H1 (cell line): ENCODE data around the gene RPS13. TPM values are rescaled to one million over a fixed set of nuclear protein-coding genes. Genes with fewer than 3 reads are reported as not detected.

ENCODE experiments used
- CTCF ChIA-PET: fragments of 300-600 bp; sonication (Branson Sonifier 250); formaldehyde crosslinking; loops from one replicate; lab custom pipeline; 2021; ENCODE audit not compliant: partially characterized antibody; lab: Charles Lee
- POLR2A ChIA-PET: fragments of 300-600 bp; sonication (Branson Sonifier 250); formaldehyde crosslinking; loops from one replicate; lab custom pipeline; 2021; ENCODE audit warnings: inconsistent platforms; ENCODE audit not compliant: partially characterized antibody; lab: Charles Lee
- DNase-seq, 2 experiments: peaks; one replicate each; pipeline versions ENCODE4 v3.0.0 to v3.0.0-alpha.2; 2010 to 2022; ENCODE audit warnings: low spot score in 2 of 2, low read depth in 1 of 2, mixed read lengths in 1 of 2
- FAIRE-seq: peaks from 2 replicates; lab custom pipeline; 2011; peaks lifted over from hg19 to GRCh38; lab: Jason Lieb, UNC
- H2AFZ ChIP-seq: 2 replicates; pipeline ENCODE4 v1.8.1; 2012; ENCODE audit warnings: low read length, inconsistent platforms
- H2AK5ac ChIP-seq: 2 replicates; pipeline ENCODE4 v1.6.1; 2013; ENCODE audit warnings: low read depth, low read length
- H2BK120ac ChIP-seq: replicated peaks from 2 replicates; pipeline ENCODE3; 2013; ENCODE audit warnings: low read depth, low read length, inconsistent platforms
- H2BK12ac ChIP-seq: 2 replicates; pipeline ENCODE4 v1.6.1; 2013; ENCODE audit warnings: low read depth, low read length
- H2BK15ac ChIP-seq: 2 replicates; pipeline ENCODE4 v1.6.1; 2013; ENCODE audit warnings: low read length
- H2BK20ac ChIP-seq: 2 replicates; pipeline ENCODE4 v1.6.1; 2013; ENCODE audit warnings: low read length
- H2BK5ac ChIP-seq: 2 replicates; pipeline ENCODE4 v1.6.1; 2013; ENCODE audit warnings: low read depth, low read length
- H3K14ac ChIP-seq: 2 replicates; pipeline ENCODE4 v1.6.1; 2013; ENCODE audit warnings: inconsistent platforms; ENCODE audit not compliant: insufficient read length
- H3K18ac ChIP-seq: 2 replicates; pipeline ENCODE4 v1.6.1; 2013; ENCODE audit warnings: low read length; ENCODE audit errors: extremely low read depth
- H3K23ac ChIP-seq: 2 replicates; pipeline ENCODE4 v1.6.1; 2013; ENCODE audit warnings: inconsistent platforms; ENCODE audit not compliant: insufficient read length
- H3K23me2 ChIP-seq: 2 replicates; pipeline ENCODE4 v1.6.1; 2013; ENCODE audit warnings: low read depth, low read length
- H3K27ac ChIP-seq: 2 replicates; pipeline ENCODE4 v1.6.1; 2011; ENCODE audit warnings: low read depth, low read length, inconsistent platforms
- H3K27me3 ChIP-seq, 4 experiments: replicated peaks in 1 of 4; 1 replicate in 1 of 4; 2 replicates in 3 of 4; pipeline versions ENCODE4 v1.6.1 to v1.8.1; 2011 to 2013; ENCODE audit warnings: low read length in 3 of 4, mild to moderate bottlenecking in 3 of 4, inconsistent platforms in 2 of 4, mixed read lengths in 2 of 4, moderate library complexity in 1 of 4; ENCODE audit not compliant: control insufficient read depth in 3 of 4, insufficient read depth in 3 of 4; ENCODE audit errors: extremely low read depth in 1 of 4
- H3K36me3 ChIP-seq, 4 experiments: 2 replicates each; pipeline versions ENCODE4 v1.6.1 to v1.8.1; 2011 to 2013; ENCODE audit warnings: mild to moderate bottlenecking in 4 of 4, low read length in 3 of 4, moderate library complexity in 2 of 4, control low read depth in 1 of 4, inconsistent platforms in 1 of 4; ENCODE audit not compliant: insufficient read depth in 4 of 4, control insufficient read depth in 2 of 4
- H3K4ac ChIP-seq: replicated peaks from 2 replicates; pipeline ENCODE3; 2013; ENCODE audit warnings: low read length, low read depth, mixed read lengths, inconsistent platforms; ENCODE audit not compliant: insufficient read length
- H3K4me1 ChIP-seq, 4 experiments: replicated peaks in 1 of 4; 1 replicate in 1 of 4; 2 replicates in 3 of 4; pipeline versions ENCODE4 v1.6.1 to v1.8.1; 2011 to 2013; ENCODE audit warnings: low read length in 3 of 4, inconsistent platforms in 2 of 4, mixed read lengths in 1 of 4; ENCODE audit not compliant: insufficient read depth in 4 of 4, control insufficient read depth in 3 of 4
- H3K4me2 ChIP-seq, 2 experiments: 2 replicates each; pipeline versions ENCODE4 v1.6.1 to v1.8.1; 2011 to 2013; ENCODE audit warnings: low read depth in 2 of 2, low read length in 2 of 2, control low read depth in 1 of 2, inconsistent platforms in 1 of 2, mild to moderate bottlenecking in 1 of 2; ENCODE audit not compliant: insufficient read depth in 1 of 2
- H3K4me3 ChIP-seq, 4 experiments: fragments of 200-600, 300-600 bp in 1 of 4; sonication (generic), shearing (Covaris generic), sonication (Bioruptor Twin) in 1 of 4; 2 replicates each; pipeline versions ENCODE4 v1.5.1 to v1.8.1; 2011 to 2016; ENCODE audit warnings: low read length in 4 of 4, low read depth in 3 of 4, control low read depth in 2 of 4, inconsistent platforms in 2 of 4, mild to moderate bottlenecking in 2 of 4, mixed read lengths in 1 of 4, moderate library complexity in 1 of 4; ENCODE audit not compliant: insufficient read depth in 2 of 4; ENCODE audit errors: extremely low read depth in 1 of 4
- H3K56ac ChIP-seq: replicated peaks from 2 replicates; pipeline ENCODE3; 2013; ENCODE audit warnings: low read depth, mild to moderate bottlenecking, mixed read lengths, low read length, inconsistent platforms; ENCODE audit not compliant: insufficient read length
- H3K79me1 ChIP-seq: 2 replicates; pipeline ENCODE4 v1.6.1; 2013; ENCODE audit warnings: low read depth, low read length, control low read depth
- H3K79me2 ChIP-seq, 2 experiments: 2 replicates each; pipeline versions ENCODE4 v1.6.1 to v1.8.1; 2012 to 2013; ENCODE audit warnings: low read length in 2 of 2, mild to moderate bottlenecking in 2 of 2, inconsistent platforms in 1 of 2; ENCODE audit not compliant: insufficient read depth in 2 of 2, control insufficient read depth in 1 of 2
- H3K9ac ChIP-seq, 4 experiments: replicated peaks in 1 of 4; 1 replicate in 1 of 4; 2 replicates in 3 of 4; pipeline versions ENCODE4 v1.6.1 to v1.8.1; 2011 to 2013; ENCODE audit warnings: low read depth in 3 of 4, low read length in 3 of 4, control low read depth in 2 of 4, mild to moderate bottlenecking in 2 of 4, moderate library complexity in 2 of 4, inconsistent platforms in 1 of 4; ENCODE audit errors: extremely low read depth in 1 of 4
- H3K9me3 ChIP-seq, 2 experiments: 2 replicates each; pipeline versions ENCODE4 v1.6.1 to v1.8.1; 2012 to 2013; ENCODE audit warnings: mild to moderate bottlenecking in 2 of 2, moderate library complexity in 2 of 2, control low read depth in 1 of 2, inconsistent platforms in 1 of 2, low read depth in 1 of 2, low read length in 1 of 2, mixed read lengths in 1 of 2; ENCODE audit not compliant: insufficient read depth in 2 of 2
- H4K20me1 ChIP-seq, 2 experiments: replicated peaks in 1 of 2; 2 replicates each; pipeline versions ENCODE3 to v1.8.1; 2011 to 2013; ENCODE audit warnings: inconsistent platforms in 2 of 2, low read length in 2 of 2, mild to moderate bottlenecking in 1 of 2; ENCODE audit not compliant: insufficient read depth in 2 of 2, control insufficient read depth in 1 of 2
- H4K5ac ChIP-seq: 2 replicates; pipeline ENCODE4 v1.6.1; 2013; ENCODE audit warnings: low read length, low read depth, mixed read lengths, inconsistent platforms; ENCODE audit not compliant: insufficient read length
- H4K8ac ChIP-seq: 2 replicates; pipeline ENCODE4 v1.8.0; 2013; ENCODE audit warnings: mild to moderate bottlenecking, moderate library complexity, low read length, inconsistent platforms; ENCODE audit not compliant: insufficient read depth; ENCODE audit errors: extremely low read depth
- H4K91ac ChIP-seq: replicated peaks from 2 replicates; pipeline ENCODE3; 2013; ENCODE audit warnings: low read length, mixed read lengths, inconsistent platforms; ENCODE audit not compliant: insufficient read length
- ATF2 ChIP-seq: IDR thresholded peaks from 2 replicates; pipeline ENCODE4 v1.6.1; 2012; ENCODE audit warnings: low read length, inconsistent platforms
- BACH1 ChIP-seq: IDR thresholded peaks from 2 replicates; pipeline ENCODE4 v1.6.1; 2012; ENCODE audit warnings: low read length, improper control_type of control experiment
- CHD1 ChIP-seq: IDR thresholded peaks from 2 replicates; pipeline ENCODE4 v1.6.1; 2012; ENCODE audit warnings: low read depth, low read length, improper control_type of control experiment
- EP300 ChIP-seq, 2 experiments: IDR thresholded peaks; 1 replicate in 1 of 2; 2 replicates in 1 of 2; pipeline ENCODE4 v1.6.1; 2011 to 2012; ENCODE audit warnings: low read depth in 2 of 2, low read length in 2 of 2, mild to moderate bottlenecking in 2 of 2, borderline replicate concordance in 1 of 2, inconsistent platforms in 1 of 2, moderate library complexity in 1 of 2
- FOSL1 ChIP-seq: IDR thresholded peaks from 2 replicates; pipeline ENCODE4 v1.6.1; 2011; ENCODE audit warnings: mild to moderate bottlenecking, low read depth, low read length, moderate library complexity; ENCODE audit not compliant: insufficient read depth
- KDM1A ChIP-seq: fragments of 200-600, 300-600 bp; sonication (generic); IDR thresholded peaks from 2 replicates; pipeline ENCODE4 v1.7.1; 2016; ENCODE audit warnings: mild to moderate bottlenecking, low read length, borderline replicate concordance
- PHF8 ChIP-seq: fragments of 200-600 bp; sonication (generic); conservative IDR thresholded peaks from 2 replicates; pipeline ENCODE4 v1.7.1; 2012; ENCODE audit warnings: low read depth, mild to moderate bottlenecking, inconsistent platforms, low read length, moderate library complexity
- POLR2AphosphoS5 ChIP-seq: IDR thresholded peaks from 2 replicates; pipeline ENCODE4 v1.6.1; 2011; ENCODE audit warnings: low read depth, low read length
- WGBS, 2 experiments: shearing (Covaris generic) in 1 of 2; methylation state at CpG; one replicate each; pipeline versions ENCODE4 v1.1.6 to v1.1.7; 2013 to 2015; ENCODE audit warnings: low lambda C conversion rate in 2 of 2, mixed read lengths in 2 of 2, inconsistent platforms in 1 of 2, low coverage in 1 of 2, missing lambda C conversion rate in 1 of 2; ENCODE audit not compliant: insufficient replicate concordance in 2 of 2, insufficient coverage in 1 of 2, insufficient read length in 1 of 2; ENCODE audit errors: extremely low coverage in 1 of 2, missing lambda C conversion rate in 1 of 2; 5-methylcytosine and 5-hydroxymethylcytosine counted together
- polyA plus RNA-seq, 7 experiments: library from polyadenylated mRNA; depleted of rRNA in 3 of 7; stranded (reverse) in 5 of 7; unstranded in 2 of 7; fragments of >200 nt in 5 of 7; fragments of 200-250 nt in 2 of 7; gene quantifications; 1 replicate in 5 of 7; 2 replicates in 1 of 7; 4 replicates in 1 of 7; pipeline versions ENCODE4 v1.2.1 to v1.2.3, GENCODE V29; 2011 to 2013; ENCODE audit warnings: missing spikeins in 2 of 7, mixed read lengths in 2 of 7
- total RNA-seq: library from RNA; stranded (reverse); fragmentation: NEBNext Ultra II Directional; extraction: Animal tissue kit (Norgen Biotek cat#: 25700); gene quantifications from 2 replicates; pipeline ENCODE4 v1.2.1, GENCODE V29; 2021

The RPS13 gene
- total and polyA plus RNA-seq, 2 of the 8 experiments (the other 6 are each of a cell fraction or from before 2014, with no cell fraction given) = 1,336 to 2,270 TPM

GRCh38 chr11:17024924-17025323, 52.5 kb downstream of the RPS13 start:
- Histone ChIP-seq H2BK5ac (no peak overlapping the region), H3K4me1 (no peaks in the 10 kb centered on the region; a peak in 1 of 7 replicates), H3K79me1 (no peaks in the 10 kb centered on the region), H4K91ac (no peak overlapping the region), H3K79me2 (no peaks in the 10 kb centered on the region), H2AFZ (no peak overlapping the region), H2BK120ac (no peak overlapping the region), H3K36me3 (peaks cover 0 to 4% (median 0%) of the 10 kb centered on the region in 4 experiments; a peak in 2 of 8 replicates), H3K9me3 (no peaks in the 10 kb centered on the region), H3K23me2 (no peaks in the 10 kb centered on the region; the same call in 1 of the 2 replicates), H3K14ac (no peak overlapping the region), H3K27ac (no peak overlapping the region), H4K8ac (no peak overlapping the region), H3K27me3 (no peaks in the 10 kb centered on the region), H3K23ac (no peak overlapping the region), H3K18ac (no peak overlapping the region), H3K4me2 (no peak overlapping the region), H2AK5ac (no peak overlapping the region), H3K56ac (no peak overlapping the region), H3K4me3 (no peak overlapping the region), H2BK15ac (no peak overlapping the region), H2BK20ac (no peak overlapping the region), H4K5ac (no peak overlapping the region), H3K4ac (no peak overlapping the region), H4K20me1 (no peaks in the 10 kb centered on the region), H3K9ac (no peak overlapping the region), H2BK12ac (no peak overlapping the region)
- CTCF ChIA-PET = interaction anchor here (1.0 to 1.3 kb wide), 3 partner anchors 12 to 40 kb away, joined by 3 to 8 read pairs (median 3); no protein-coding TSS in a partner anchor
- FAIRE-seq = no peak
- WGBS, 2 experiments = 93% methylated on average over 2 of the region's 2 CpGs; no CpG with 5 or more reads in 1 of the 2 experiments
- POLR2A ChIA-PET = interaction anchor here (1.3 kb wide), 1 partner anchor 13 kb away, joined by 3 read pairs; no protein-coding TSS in a partner anchor
- DNase-seq = no peak
- TF ChIP-seq POLR2AphosphoS5 (no peak), PHF8 (no peak), ATF2 (no peak), CHD1 (no peak), BACH1 (no peak), EP300 (IDR thresholded peaks at IDR 0.05; ENCODE audit: borderline replicate concordance in 1 of 2, low read depth in 2 of 2, low read length in 2 of 2) (no peak), FOSL1 (no peak), KDM1A (no peak)
